ENCODE measurements around the gene GALT. TPM values are rescaled to one million over a fixed set of nuclear protein-coding genes. Genes with fewer than 3 reads are reported as not detected.

GALT gene
- total RNA-seq, 1 experiment from 2014 or later: 45.4 TPM

DNA sequence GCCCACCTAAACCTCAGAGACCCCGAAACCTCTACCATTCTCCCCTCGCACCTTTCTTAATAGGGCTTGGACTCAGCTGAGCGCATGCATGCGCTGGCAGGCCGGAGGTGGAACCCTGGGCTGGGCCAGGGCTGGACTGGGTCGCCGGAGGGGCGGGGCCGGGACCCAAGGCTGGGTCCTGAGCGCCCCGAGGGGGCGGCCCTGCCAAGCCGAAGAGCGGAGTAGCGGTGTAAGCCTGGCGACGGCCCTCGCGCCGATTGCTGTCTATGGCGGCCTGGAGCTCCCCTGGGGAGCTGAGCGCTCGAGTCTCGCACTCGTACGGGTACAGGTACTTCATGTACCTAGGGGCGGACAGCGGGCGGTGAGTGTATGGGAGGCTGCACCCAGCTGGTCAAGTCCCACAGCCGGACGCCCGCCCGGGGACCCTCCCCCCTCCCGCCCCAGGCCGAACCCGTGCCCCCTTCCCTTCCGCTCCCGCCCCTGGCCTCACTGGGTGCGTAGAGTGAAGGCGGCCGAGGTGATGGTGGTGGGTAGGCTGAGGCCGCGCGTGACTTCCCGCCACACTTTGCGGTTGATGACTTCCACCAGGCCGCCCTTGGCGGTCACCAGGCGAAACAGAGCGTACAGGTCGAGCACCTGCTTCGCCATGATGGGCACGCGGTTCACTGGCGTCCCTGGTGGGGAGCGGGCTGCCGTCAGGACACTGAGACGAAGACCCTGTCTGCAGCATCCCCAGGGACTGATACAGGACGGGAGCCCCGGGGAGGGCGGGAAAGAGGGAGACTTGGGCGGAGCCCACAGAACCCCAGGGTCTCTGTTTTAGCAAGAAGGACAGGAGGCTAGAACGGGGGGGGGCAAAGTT is 22.9 kb upstream of the GALT start:
- peaks cover 19% of the 10 kb centered on the region for H3K4me1 ChIP-seq (ENCODE audit: low read length)
- no peaks in the 10 kb centered on the region for H3K9me3 ChIP-seq (ENCODE audit: low read length)
- H3K9ac ChIP-seq (ENCODE audit: low read length): no peak overlapping the region
- H3K4me3 ChIP-seq (ENCODE audit: low read length): no peak overlapping the region
- H3K9me2 ChIP-seq (replicated peaks; ENCODE audit: insufficient read depth, low read length): no peaks in the 10 kb centered on the region
- H4K20me1 ChIP-seq (ENCODE audit: insufficient read depth, low read depth, low read length): no peaks in the 10 kb centered on the region
- no peaks in the 10 kb centered on the region for H3K36me3 ChIP-seq (ENCODE audit: insufficient read depth, low read length)
- no peak for DNase-seq
- no peak overlapping the region for H3K27ac ChIP-seq (ENCODE audit: low read length)
- no peak overlapping the region for H3K4me2 ChIP-seq (ENCODE audit: low read depth, low read length, poor library complexity, severe bottlenecking)
- 0 out of 2 replicates have a peak, but pooled peaks cover 4% of the 10 kb centered on the region for H3K27me3 ChIP-seq (ENCODE audit: low read length)
- H3K79me2 ChIP-seq (ENCODE audit: low read length): peaks cover 15% of the 10 kb centered on the region
- no peak overlapping the region for H2AFZ ChIP-seq (ENCODE audit: low read length)

DNA sequence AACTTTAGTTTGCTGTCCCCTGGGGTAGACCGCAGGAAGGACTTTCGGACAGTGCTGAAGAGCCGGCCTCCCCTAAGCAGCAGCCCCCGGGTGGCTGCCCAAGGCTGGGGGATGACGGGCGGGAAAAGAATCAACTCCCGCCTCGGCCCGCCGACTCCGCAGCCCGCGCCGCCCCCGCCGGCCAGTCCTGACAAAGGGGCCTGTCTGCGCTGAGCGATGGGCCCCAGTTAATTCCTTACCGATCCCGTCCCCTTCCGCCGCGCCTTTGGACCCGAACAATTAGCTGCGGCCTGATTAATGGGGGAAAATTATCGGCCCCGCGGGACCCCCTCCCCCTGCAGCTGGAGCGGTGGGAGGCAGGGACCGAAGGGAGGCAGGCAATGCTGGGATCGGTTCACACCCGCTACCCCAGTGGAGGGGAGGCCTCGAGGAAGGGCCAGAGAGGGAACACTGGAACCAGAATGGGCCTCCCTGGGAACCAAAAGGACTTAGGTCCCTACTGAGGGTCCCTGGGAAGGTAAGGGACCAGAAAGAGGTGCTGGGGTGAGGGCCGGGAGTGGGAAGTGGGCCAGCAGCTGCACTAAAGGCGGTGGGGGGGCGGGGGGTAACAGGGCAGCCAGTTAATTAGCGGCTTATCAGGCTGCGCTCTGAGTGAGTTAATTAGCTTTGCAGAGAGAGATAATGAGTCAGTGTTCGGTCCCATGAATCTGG is 21.8 kb upstream of the GALT start:
- Histone ChIP-seq H3K4me1 (ENCODE audit: low read length) (peaks cover 15% of the 10 kb centered on the region), H3K79me2 (ENCODE audit: low read length) (peaks cover 5% of the 10 kb centered on the region), H3K27ac (ENCODE audit: low read length) (no peak overlapping the region), H3K4me2 (ENCODE audit: low read depth, low read length, poor library complexity, severe bottlenecking) (no peak overlapping the region), H3K4me3 (ENCODE audit: low read length) (no peak overlapping the region), H3K27me3 (ENCODE audit: low read length) (0 out of 2 replicates have a peak, but pooled peaks cover 4% of the 10 kb centered on the region), H3K9me2 (replicated peaks; ENCODE audit: insufficient read depth, low read length) (no peaks in the 10 kb centered on the region), H4K20me1 (ENCODE audit: insufficient read depth, low read depth, low read length) (no peaks in the 10 kb centered on the region), H3K9ac (ENCODE audit: low read length) (no peak overlapping the region), H2AFZ (ENCODE audit: low read length) (no peak overlapping the region), H3K36me3 (ENCODE audit: insufficient read depth, low read length) (no peaks in the 10 kb centered on the region), H3K9me3 (ENCODE audit: low read length) (no peaks in the 10 kb centered on the region)
- no peak for DNase-seq

DNA sequence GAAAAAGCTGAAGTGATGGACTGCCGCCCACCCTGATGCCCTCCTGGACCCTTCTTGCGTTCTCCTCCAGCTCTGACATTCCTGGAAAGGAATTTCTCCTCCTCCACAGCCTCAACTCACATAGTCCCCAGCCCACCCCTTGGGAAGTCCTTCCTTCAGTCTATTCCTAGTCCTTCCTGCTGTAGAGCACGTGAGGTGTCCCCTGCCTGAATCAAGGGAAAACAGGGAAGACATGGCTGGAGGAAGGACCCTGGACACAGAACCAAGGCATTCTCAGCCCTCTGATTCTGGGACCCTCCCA is 21.3 kb upstream of the GALT start:
- Histone ChIP-seq H3K9me2 (replicated peaks; ENCODE audit: insufficient read depth, low read length) (no peaks in the 10 kb centered on the region), H3K9ac (ENCODE audit: low read length) (no peak overlapping the region), H4K20me1 (ENCODE audit: insufficient read depth, low read depth, low read length) (0 out of 2 replicates have a peak, but pooled peaks cover 2% of the 10 kb centered on the region), H3K27me3 (ENCODE audit: low read length) (0 out of 2 replicates have a peak, but pooled peaks cover 4% of the 10 kb centered on the region), H3K4me2 (ENCODE audit: low read depth, low read length, poor library complexity, severe bottlenecking) (no peak overlapping the region), H3K27ac (ENCODE audit: low read length) (no peak overlapping the region), H3K4me3 (ENCODE audit: low read length) (no peak overlapping the region), H3K4me1 (ENCODE audit: low read length) (peaks cover 12% of the 10 kb centered on the region), H3K79me2 (ENCODE audit: low read length) (peaks cover under 1% of the 10 kb centered on the region; the same call in 1 of the 2 replicates), H2AFZ (ENCODE audit: low read length) (no peak overlapping the region), H3K9me3 (ENCODE audit: low read length) (no peaks in the 10 kb centered on the region), H3K36me3 (ENCODE audit: insufficient read depth, low read length) (no peaks in the 10 kb centered on the region)
- no peak for DNase-seq

DNA sequence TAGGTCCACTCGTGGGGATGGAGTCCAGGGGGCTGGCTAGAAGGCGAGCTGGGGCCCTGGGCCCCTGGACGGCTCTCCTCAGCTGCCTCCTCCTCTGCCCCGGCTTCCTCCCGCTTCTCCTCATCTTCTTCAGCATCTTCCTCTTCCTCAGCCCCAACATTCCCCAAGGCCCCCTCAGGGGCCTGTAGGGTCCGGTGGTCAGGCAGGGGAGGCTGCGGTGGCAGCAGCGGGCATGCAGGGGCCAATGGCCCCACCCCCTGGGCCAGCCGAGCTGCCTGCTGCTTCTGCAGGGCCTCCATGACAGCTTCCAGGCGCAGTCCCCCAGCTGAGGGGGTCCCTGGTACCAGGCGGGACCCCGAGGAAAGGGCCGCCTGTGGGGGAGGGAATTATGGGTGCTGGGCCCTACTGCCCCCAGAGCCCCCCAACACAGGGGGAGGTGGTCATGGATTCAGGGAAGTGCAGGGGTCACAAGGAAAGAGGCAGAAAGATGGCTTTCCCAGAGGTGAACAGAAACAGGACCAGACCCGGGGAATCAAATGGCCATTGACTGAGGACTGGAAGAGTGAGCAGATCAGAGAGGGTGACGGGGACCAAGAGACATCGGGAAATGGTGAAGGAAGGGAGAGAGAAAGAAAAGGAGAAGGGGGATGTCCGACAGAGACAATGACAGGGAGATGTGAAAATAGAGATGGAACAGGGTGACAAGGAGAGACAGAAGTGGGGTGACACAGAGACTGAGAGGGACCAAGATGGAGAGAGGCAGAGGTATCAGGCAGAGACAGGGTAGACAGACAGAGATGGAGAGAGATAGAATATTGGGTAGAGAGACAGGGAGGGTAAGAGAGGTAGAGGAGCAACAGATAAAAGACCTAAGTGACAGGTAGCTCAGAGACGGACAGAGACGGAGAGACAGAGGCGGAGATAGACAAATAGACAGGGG is 18.5 kb upstream of the GALT start:
- no peak overlapping the region for H3K27ac ChIP-seq (ENCODE audit: low read length)
- peaks cover 7% of the 10 kb centered on the region for H3K4me1 ChIP-seq (ENCODE audit: low read length)
- H3K36me3 ChIP-seq (ENCODE audit: insufficient read depth, low read length): no peaks in the 10 kb centered on the region
- H3K4me2 ChIP-seq (ENCODE audit: low read depth, low read length, poor library complexity, severe bottlenecking): peak overlapping the region; percentile 38
- no peaks in the 10 kb centered on the region for H3K9me3 ChIP-seq (ENCODE audit: low read length)
- no peak overlapping the region for H2AFZ ChIP-seq (ENCODE audit: low read length)
- H3K9me2 ChIP-seq (replicated peaks; ENCODE audit: insufficient read depth, low read length): no peaks in the 10 kb centered on the region
- H3K4me3 ChIP-seq (ENCODE audit: low read length): peak overlapping the region; percentile 16; the same call in 1 of the 2 replicates
- H4K20me1 ChIP-seq (ENCODE audit: insufficient read depth, low read depth, low read length): 0 out of 2 replicates have a peak, but pooled peaks cover 3% of the 10 kb centered on the region
- no peak overlapping the region for H3K9ac ChIP-seq (ENCODE audit: low read length)
- H3K79me2 ChIP-seq (ENCODE audit: low read length): no peaks in the 10 kb centered on the region
- H3K27me3 ChIP-seq (ENCODE audit: low read length): 0 out of 2 replicates have a peak, but pooled peaks cover 4% of the 10 kb centered on the region
- DNase-seq: no peak

DNA sequence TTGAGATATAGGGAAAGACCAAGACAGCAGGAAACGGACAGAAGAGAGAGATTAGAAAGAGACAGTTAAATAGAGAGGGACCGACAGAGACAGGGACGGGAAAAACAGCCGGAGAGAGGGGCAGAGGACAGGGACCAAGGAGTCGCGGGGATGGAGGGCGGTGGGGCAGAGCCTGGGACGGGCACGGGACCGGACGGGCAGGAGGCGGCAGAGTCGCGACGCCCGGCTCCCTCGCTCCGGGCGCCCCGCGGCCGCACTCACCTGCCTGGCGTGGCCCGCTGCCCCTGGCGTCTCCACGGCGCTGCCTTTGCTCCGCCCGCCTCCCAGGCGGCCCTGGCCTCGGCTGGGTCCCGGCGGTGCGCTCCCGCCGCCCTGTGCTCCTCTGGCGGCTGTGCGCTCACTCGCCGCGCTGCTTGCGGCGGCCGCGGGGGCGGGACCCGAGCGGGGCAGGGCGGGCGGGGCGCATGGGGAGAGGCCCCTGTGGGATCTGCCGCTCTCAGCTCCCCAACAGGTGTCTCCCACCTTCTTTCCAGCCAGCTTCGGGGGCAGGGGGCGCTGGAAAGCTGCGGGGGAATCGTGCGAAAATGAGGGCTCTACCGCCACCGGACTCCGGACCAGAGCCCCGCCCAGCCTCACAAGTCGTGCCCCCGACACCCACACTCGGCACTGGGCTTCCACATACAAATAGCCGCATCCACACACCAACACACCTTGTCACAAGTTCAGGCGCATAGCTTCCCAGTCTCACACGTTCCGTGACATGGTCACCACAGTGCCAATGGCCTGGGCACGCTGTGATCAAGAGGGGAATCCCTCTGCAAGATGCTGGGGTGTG is 17.6 kb upstream of the GALT start, which contains the start of gene ARID3C:
ARID3C (minus strand) TSS at position 411 of the 835 bp plus-strand sequence. CDS start 1,052 bp downstream, outside the sequence.
- no peaks in the 10 kb centered on the region for H3K9me3 ChIP-seq (ENCODE audit: low read length)
- 0 out of 2 replicates have a peak, but pooled peaks cover 3% of the 10 kb centered on the region for H4K20me1 ChIP-seq (ENCODE audit: insufficient read depth, low read depth, low read length)
- H2AFZ ChIP-seq (ENCODE audit: low read length): no peak within 1 kb of the TSS
- H3K36me3 ChIP-seq (ENCODE audit: insufficient read depth, low read length): no peaks in the 10 kb centered on the region
- no peaks in the 10 kb centered on the region for H3K79me2 ChIP-seq (ENCODE audit: low read length)
- H3K4me3 ChIP-seq (ENCODE audit: low read length): peak within 1 kb of the TSS; percentile 16; the same call in 1 of the 2 replicates
- peak; percentile 37 for DNase-seq
- peak within 1 kb of the TSS; percentile 38 for H3K4me2 ChIP-seq (ENCODE audit: low read depth, low read length, poor library complexity, severe bottlenecking)
- H3K9ac ChIP-seq (ENCODE audit: low read length): no peak within 1 kb of the TSS
- H3K27ac ChIP-seq (ENCODE audit: low read length): no peak within 1 kb of the TSS
- H3K9me2 ChIP-seq (replicated peaks; ENCODE audit: insufficient read depth, low read length): no peaks in the 10 kb centered on the region
- H3K27me3 ChIP-seq (ENCODE audit: low read length): 0 out of 2 replicates have a peak, but pooled peaks cover 4% of the 10 kb centered on the region
- peaks cover 7% of the 10 kb centered on the region for H3K4me1 ChIP-seq (ENCODE audit: low read length)

DNA sequence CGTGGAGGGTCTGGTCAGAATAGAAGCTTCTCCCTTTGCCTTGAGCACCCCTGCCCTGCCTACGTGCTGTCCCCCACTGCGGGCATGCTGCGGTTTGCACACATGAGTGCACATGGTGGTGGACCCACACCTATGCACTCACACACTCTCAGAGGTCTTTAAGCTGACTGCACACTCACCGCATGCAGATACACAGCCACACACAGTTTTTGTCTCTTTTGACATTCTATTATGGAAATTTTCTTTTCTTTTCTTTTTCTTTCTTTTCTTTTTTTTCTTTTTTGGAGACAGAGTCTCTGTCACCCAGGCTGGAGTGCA is 17.0 kb upstream of the GALT start:
- Histone ChIP-seq H3K9ac (ENCODE audit: low read length) (no peak overlapping the region), H4K20me1 (ENCODE audit: insufficient read depth, low read depth, low read length) (0 out of 2 replicates have a peak, but pooled peaks cover 3% of the 10 kb centered on the region), H3K27me3 (ENCODE audit: low read length) (0 out of 2 replicates have a peak, but pooled peaks cover 4% of the 10 kb centered on the region), H3K79me2 (ENCODE audit: low read length) (no peaks in the 10 kb centered on the region), H3K4me1 (ENCODE audit: low read length) (peaks cover 7% of the 10 kb centered on the region), H3K27ac (ENCODE audit: low read length) (no peak overlapping the region), H2AFZ (ENCODE audit: low read length) (no peak overlapping the region), H3K9me2 (replicated peaks; ENCODE audit: insufficient read depth, low read length) (no peaks in the 10 kb centered on the region), H3K9me3 (ENCODE audit: low read length) (no peaks in the 10 kb centered on the region), H3K36me3 (ENCODE audit: insufficient read depth, low read length) (no peaks in the 10 kb centered on the region), H3K4me3 (ENCODE audit: low read length) (no peak overlapping the region; the same call in 1 of the 2 replicates), H3K4me2 (ENCODE audit: low read depth, low read length, poor library complexity, severe bottlenecking) (no peak overlapping the region)
- DNase-seq: peak; percentile 38
